Neural progenitor cell (in vitro differentiated cells): ENCODE results near the gene RGS6. TPM values are rescaled to one million over a fixed set of nuclear protein-coding genes. Genes with fewer than 3 reads are reported as not detected.

Source experiments
- DNase-seq: peaks from one replicate; pipeline ENCODE4 v3.0.0-alpha.2; 2016; ENCODE audit warnings: low spot score
- H2AFZ ChIP-seq: fragments of 200-600 bp; sonication (generic); replicated peaks from 2 replicates; pipeline ENCODE4 v1.6.1; 2016; ENCODE audit warnings: antibody characterized with exemption
- H3F3A ChIP-seq: fragments of 200-600 bp; sonication (generic); 2 replicates; pipeline ENCODE4 v1.6.1; 2016; ENCODE audit warnings: antibody characterized with exemption, low read depth
- H3K27ac ChIP-seq: fragments of 200-600 bp; sonication (generic); 2 replicates; pipeline ENCODE4 v1.5.1; 2016; ENCODE audit warnings: mild to moderate bottlenecking
- H3K27me3 ChIP-seq: fragments of 200-600 bp; sonication (generic); 2 replicates; pipeline ENCODE4 v1.6.1; 2016; ENCODE audit warnings: mild to moderate bottlenecking, moderate library complexity
- H3K36me3 ChIP-seq: fragments of 200-600 bp; sonication (generic); 2 replicates; pipeline ENCODE4 v1.5.1; 2016
- H3K4me1 ChIP-seq: fragments of 200-600 bp; sonication (generic); 2 replicates; pipeline ENCODE4 v1.6.1; 2016; ENCODE audit warnings: mixed run types
- H3K4me2 ChIP-seq: fragments of 200-600 bp; sonication (generic); 2 replicates; pipeline ENCODE4 v1.6.1; 2016
- H3K4me3 ChIP-seq: fragments of 200-600 bp; sonication (generic); 2 replicates; pipeline ENCODE4 v1.5.1; 2016
- H3K79me2 ChIP-seq: fragments of 200-600 bp; sonication (generic); 2 replicates; pipeline ENCODE4 v1.6.1; 2016; ENCODE audit warnings: low read depth
- H3K9ac ChIP-seq: fragments of 200-600 bp; sonication (generic); 2 replicates; pipeline ENCODE4 v1.6.1; 2016
- H3K9me3 ChIP-seq: fragments of 200-600 bp; sonication (generic); 2 replicates; pipeline ENCODE4 v1.5.1; 2016; ENCODE audit warnings: low read depth
- H4K20me1 ChIP-seq: fragments of 200-600 bp; sonication (generic); 2 replicates; pipeline ENCODE4 v1.6.1; 2016; ENCODE audit warnings: low read depth
- H3K27ac Mint-ChIP-seq: 3 replicates; pipeline ENCODE4 v1.8.0; 2021; ENCODE audit warnings: mixed read lengths
- H3K27me3 Mint-ChIP-seq: 2 replicates; pipeline ENCODE4 v1.8.0; 2022; ENCODE audit warnings: low read depth, mild to moderate bottlenecking, inconsistent platforms, moderate library complexity, mixed read lengths; ENCODE audit not compliant: insufficient read depth
- H3K36me3 Mint-ChIP-seq: 3 replicates; pipeline ENCODE4 v1.8.0; 2021; ENCODE audit warnings: mixed read lengths
- H3K4me1 Mint-ChIP-seq: 3 replicates; pipeline ENCODE4 v1.8.0; 2021; ENCODE audit warnings: mixed read lengths
- H3K4me3 Mint-ChIP-seq: 3 replicates; pipeline ENCODE4 v1.8.0; 2021; ENCODE audit warnings: mild to moderate bottlenecking, moderate library complexity, mixed read lengths
- H3K9me3 Mint-ChIP-seq: 3 replicates; pipeline ENCODE4 v1.8.0; 2020; ENCODE audit warnings: mixed read lengths
- EZH2 ChIP-seq: fragments of 200-600 bp; sonication (generic); IDR thresholded peaks from 2 replicates; pipeline ENCODE4 v1.6.1; 2017; ENCODE audit warnings: antibody characterized with exemption, mild to moderate bottlenecking, moderate library complexity
- EZH2phosphoT487 ChIP-seq: fragments of 200-600 bp; sonication (generic); IDR thresholded peaks from 2 replicates; pipeline ENCODE4 v1.6.1; 2017; ENCODE audit warnings: antibody characterized with exemption
- total RNA-seq: library from RNA; depleted of rRNA; stranded (reverse); fragments of >200 nt; gene quantifications from 2 replicates; pipeline ENCODE4 v1.2.3, GENCODE V29; 2015; ENCODE audit warnings: low replicate concordance
- TF ChIP-seq, protein P1 (sequence below): fragments of 200-600 bp; sonication (generic); IDR thresholded peaks from 2 replicates; pipeline ENCODE4 v1.5.1; 2017; ENCODE audit warnings: antibody characterized with exemption, mild to moderate bottlenecking

The RGS6 gene
- total RNA-seq, 1 donor from 2014 or later, result 0.80 TPM

GRCh38 chr14:72590577-72590976 is 658.3 kb downstream of the RGS6 start:
- no peaks in the 10 kb centered on the region for H3K9me3 ChIP-seq
- H3K36me3 ChIP-seq, result no peaks in the 10 kb centered on the region
- peaks cover 8% of the 10 kb centered on the region for H3K27me3 Mint-ChIP-seq
- no peak overlapping the region for H3K27ac Mint-ChIP-seq
- no peak overlapping the region for H2AFZ ChIP-seq
- no peak overlapping the region for H3K9ac ChIP-seq
- no peaks in the 10 kb centered on the region for H3K79me2 ChIP-seq
- no peak overlapping the region for H3K27ac ChIP-seq
- H4K20me1 ChIP-seq, result no peaks in the 10 kb centered on the region
- no peak for DNase-seq
- H3K4me3 ChIP-seq, result no peak overlapping the region
- no peaks in the 10 kb centered on the region for H3K27me3 ChIP-seq
- TF ChIP-seq, protein P1, sequence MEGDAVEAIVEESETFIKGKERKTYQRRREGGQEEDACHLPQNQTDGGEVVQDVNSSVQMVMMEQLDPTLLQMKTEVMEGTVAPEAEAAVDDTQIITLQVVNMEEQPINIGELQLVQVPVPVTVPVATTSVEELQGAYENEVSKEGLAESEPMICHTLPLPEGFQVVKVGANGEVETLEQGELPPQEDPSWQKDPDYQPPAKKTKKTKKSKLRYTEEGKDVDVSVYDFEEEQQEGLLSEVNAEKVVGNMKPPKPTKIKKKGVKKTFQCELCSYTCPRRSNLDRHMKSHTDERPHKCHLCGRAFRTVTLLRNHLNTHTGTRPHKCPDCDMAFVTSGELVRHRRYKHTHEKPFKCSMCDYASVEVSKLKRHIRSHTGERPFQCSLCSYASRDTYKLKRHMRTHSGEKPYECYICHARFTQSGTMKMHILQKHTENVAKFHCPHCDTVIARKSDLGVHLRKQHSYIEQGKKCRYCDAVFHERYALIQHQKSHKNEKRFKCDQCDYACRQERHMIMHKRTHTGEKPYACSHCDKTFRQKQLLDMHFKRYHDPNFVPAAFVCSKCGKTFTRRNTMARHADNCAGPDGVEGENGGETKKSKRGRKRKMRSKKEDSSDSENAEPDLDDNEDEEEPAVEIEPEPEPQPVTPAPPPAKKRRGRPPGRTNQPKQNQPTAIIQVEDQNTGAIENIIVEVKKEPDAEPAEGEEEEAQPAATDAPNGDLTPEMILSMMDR, result no peak
- no peak for TF ChIP-seq EZH2
- no peak for TF ChIP-seq EZH2phosphoT487
- H3K9me3 Mint-ChIP-seq, result peaks cover 2% of the 10 kb centered on the region
- no peaks in the 10 kb centered on the region for H3K4me1 ChIP-seq
- no peaks in the 10 kb centered on the region for H3F3A ChIP-seq
- H3K4me3 Mint-ChIP-seq, result no peak overlapping the region
- no peaks in the 10 kb centered on the region for H3K36me3 Mint-ChIP-seq
- no peak overlapping the region for H3K4me2 ChIP-seq
- H3K4me1 Mint-ChIP-seq, result no peaks in the 10 kb centered on the region

- no peak overlapping the region for H3K4me3 ChIP-seq
- H3K27me3 ChIP-seq, result no peaks in the 10 kb centered on the region
- H3K79me2 ChIP-seq, result no peaks in the 10 kb centered on the region
- Mint-ChIP-seq H3K4me3 (no peak overlapping the region), H3K36me3 (no peaks in the 10 kb centered on the region), H3K27ac (no peak overlapping the region), H3K4me1 (no peaks in the 10 kb centered on the region), H3K9me3 (peaks cover 2% of the 10 kb centered on the region), H3K27me3 (peaks cover 8% of the 10 kb centered on the region)
- no peaks in the 10 kb centered on the region for H3K36me3 ChIP-seq
- H3K9ac ChIP-seq, result no peak overlapping the region
- no peaks in the 10 kb centered on the region for H3K9me3 ChIP-seq
- DNase-seq, result no peak
- H3K27ac ChIP-seq, result no peak overlapping the region
- no peaks in the 10 kb centered on the region for H3F3A ChIP-seq
- H3K4me2 ChIP-seq, result no peak overlapping the region
- no peaks in the 10 kb centered on the region for H3K4me1 ChIP-seq
- no peaks in the 10 kb centered on the region for H4K20me1 ChIP-seq
- no peak for TF ChIP-seq EZH2
- H2AFZ ChIP-seq, result no peak overlapping the region
Observed at GRCh38 chr14:72591391-72591790, 659.2 kb downstream of the RGS6 start.

GRCh38 chr14:72594099-72594901 is 662.1 kb downstream of the RGS6 start:
- Histone ChIP-seq H3K36me3 (no peaks in the 10 kb centered on the region), H3K79me2 (no peaks in the 10 kb centered on the region), H3K9ac (no peak overlapping the region), H3K27ac (no peak overlapping the region), H3K4me2 (no peak overlapping the region), H3K4me3 (no peak overlapping the region), H2AFZ (no peak overlapping the region), H3F3A (no peaks in the 10 kb centered on the region), H3K27me3 (no peaks in the 10 kb centered on the region), H4K20me1 (no peaks in the 10 kb centered on the region), H3K4me1 (no peaks in the 10 kb centered on the region), H3K9me3 (no peaks in the 10 kb centered on the region)
- H3K27me3 Mint-ChIP-seq, result peaks cover 8% of the 10 kb centered on the region
- no peak overlapping the region for H3K4me3 Mint-ChIP-seq
- H3K4me1 Mint-ChIP-seq, result peaks cover 2% of the 10 kb centered on the region
- H3K27ac Mint-ChIP-seq, result no peak overlapping the region
- DNase-seq, result no peak
- H3K9me3 Mint-ChIP-seq, result peaks cover 2% of the 10 kb centered on the region
- no peak for TF ChIP-seq EZH2phosphoT487
- no peak for TF ChIP-seq EZH2
- no peaks in the 10 kb centered on the region for H3K36me3 Mint-ChIP-seq

GRCh38 chr14:72595152-72595862 is 663.1 kb downstream of the RGS6 start:
- Mint-ChIP-seq H3K36me3 (no peaks in the 10 kb centered on the region), H3K27ac (no peak overlapping the region), H3K9me3 (peaks cover 2% of the 10 kb centered on the region), H3K4me3 (no peak overlapping the region), H3K27me3 (peaks cover 8% of the 10 kb centered on the region), H3K4me1 (peaks cover 9% of the 10 kb centered on the region)
- no peak overlapping the region for H2AFZ ChIP-seq
- H3F3A ChIP-seq, result no peaks in the 10 kb centered on the region
- no peaks in the 10 kb centered on the region for H3K27me3 ChIP-seq
- peaks cover 5% of the 10 kb centered on the region for H3K4me1 ChIP-seq
- H3K79me2 ChIP-seq, result no peaks in the 10 kb centered on the region
- no peak for DNase-seq
- H3K4me3 ChIP-seq, result no peak overlapping the region
- no peak overlapping the region for H3K4me2 ChIP-seq
- no peaks in the 10 kb centered on the region for H3K9me3 ChIP-seq
- no peaks in the 10 kb centered on the region for H4K20me1 ChIP-seq
- TF ChIP-seq EZH2phosphoT487, result no peak
- TF ChIP-seq, protein P1, result no peak
- TF ChIP-seq EZH2, result no peak
- no peak overlapping the region for H3K9ac ChIP-seq
- H3K36me3 ChIP-seq, result no peaks in the 10 kb centered on the region
- H3K27ac ChIP-seq, result no peak overlapping the region
